Fibroblast of mammary gland (primary cell): ENCODE data around the gene SRGAP3.

Experiments used
- DNase-seq: peaks from one replicate; pipeline ENCODE4 v3.0.0-alpha.2; 2010; ENCODE audit warnings: low read depth
- H3K4me3 ChIP-seq: 2 replicates; pipeline ENCODE4 v1.5.1; 2011; ENCODE audit warnings: low read depth, mild to moderate bottlenecking, low read length, moderate library complexity; ENCODE audit not compliant: control insufficient read depth
- CTCF ChIP-seq: conservative IDR thresholded peaks from 2 replicates; pipeline ENCODE4 v1.5.1; 2011; ENCODE audit warnings: low read depth, low read length, inconsistent platforms; ENCODE audit not compliant: control insufficient read depth, insufficient read depth

SRGAP3 gene

GRCh38 chr3:9193633-9194195 lies 55.7 kb downstream of the SRGAP3 start:
- no peak overlapping the region for H3K4me3 ChIP-seq
- TF ChIP-seq CTCF = no peak
- DNase-seq = no peak

- no peak for TF ChIP-seq CTCF
- DNase-seq = no peak
- no peak overlapping the region for H3K4me3 ChIP-seq
Observed at GRCh38 chr3:9193211-9193610, 56.2 kb downstream of the SRGAP3 start.

DNA sequence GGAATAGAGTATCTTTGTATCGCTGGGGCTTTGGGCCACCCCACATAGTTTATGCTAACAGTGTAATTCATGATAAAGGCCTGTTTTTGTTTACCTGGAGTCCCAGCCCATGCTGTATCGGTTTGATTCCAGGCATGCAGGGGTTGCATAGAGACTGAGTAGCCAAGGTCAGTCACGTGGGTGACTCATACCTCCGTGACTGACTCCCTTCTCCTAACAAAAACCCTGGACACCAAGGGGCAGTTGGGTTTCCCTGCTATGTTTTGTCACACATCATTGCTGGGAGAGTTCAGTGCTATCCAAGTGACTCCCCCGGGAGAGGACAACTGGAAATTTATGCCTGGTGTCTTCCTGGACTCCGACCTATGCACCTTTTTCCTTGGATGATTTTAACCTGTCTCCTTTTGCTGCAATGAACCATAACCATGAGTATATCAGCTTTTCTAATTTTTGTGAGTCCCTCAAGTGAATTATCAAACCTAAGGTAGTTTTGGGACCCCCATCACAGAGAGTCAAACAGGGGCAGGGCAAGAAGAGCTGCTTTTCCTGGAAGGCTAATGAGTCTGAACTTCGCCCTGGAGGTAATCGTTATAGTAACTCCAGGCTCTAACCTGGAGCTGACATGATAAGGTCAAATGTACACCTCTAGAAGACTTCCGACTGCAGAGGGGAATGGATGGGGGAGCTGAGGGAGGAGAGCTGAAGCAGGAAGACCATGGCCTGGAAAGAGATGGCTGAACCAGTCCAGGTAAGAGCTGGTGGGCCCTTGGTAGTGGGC lies 57.0 kb downstream of the SRGAP3 start:
- TF ChIP-seq CTCF = no peak
- DNase-seq = no peak
- H3K4me3 ChIP-seq = no peak overlapping the region

GRCh38 chr3:9190276-9190675 lies 59.2 kb downstream of the SRGAP3 start:
- DNase-seq = no peak
- no peak for TF ChIP-seq CTCF
- H3K4me3 ChIP-seq = no peak overlapping the region

DNA sequence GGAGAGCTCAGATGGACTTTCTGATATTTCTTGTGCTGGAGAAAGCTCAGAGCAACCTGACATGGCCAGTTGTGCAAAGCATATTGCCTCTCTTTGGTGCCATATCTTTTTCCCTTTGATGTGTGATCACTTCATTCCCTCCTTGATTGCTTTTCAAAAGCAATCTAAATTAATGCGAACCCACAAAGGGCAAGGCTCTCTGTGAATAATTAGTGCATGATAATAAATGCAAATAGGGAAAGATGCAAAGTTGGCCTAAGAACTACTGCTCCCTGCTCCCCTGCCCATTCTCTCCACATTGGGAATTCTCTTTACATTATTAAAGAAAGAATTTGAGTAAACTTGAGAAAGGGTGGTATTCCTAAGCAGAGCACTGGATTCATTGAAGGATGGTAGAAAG lies 60.9 kb downstream of the SRGAP3 start:
- no peak overlapping the region for H3K4me3 ChIP-seq
- no peak for DNase-seq
- TF ChIP-seq CTCF = no peak

- DNase-seq = no peak
- H3K4me3 ChIP-seq = no peak overlapping the region
Observed at GRCh38 chr3:9185701-9186100, 63.7 kb downstream of the SRGAP3 start.

More at GRCh38 chr3:9185701-9186100, 63.7 kb downstream of the SRGAP3 start:
- TF ChIP-seq CTCF = no peak
